HG03066 (cell line): Measurements from ENCODE around the gene TTC39B.
"Not testable (repeated sequence)": the region's sequence is repeated elsewhere in the genome, so short reads cannot be mapped to it uniquely, and the experiment has no call there.

Experiments
- ATAC-seq: cut with Tn5 transposase; IDR thresholded peaks from one replicate; pipeline ENCODE4 v1.9.1; 2021; ENCODE audit warnings: low read depth; ENCODE audit not compliant: unreplicated experiment

Gene TTC39B

DNA sequence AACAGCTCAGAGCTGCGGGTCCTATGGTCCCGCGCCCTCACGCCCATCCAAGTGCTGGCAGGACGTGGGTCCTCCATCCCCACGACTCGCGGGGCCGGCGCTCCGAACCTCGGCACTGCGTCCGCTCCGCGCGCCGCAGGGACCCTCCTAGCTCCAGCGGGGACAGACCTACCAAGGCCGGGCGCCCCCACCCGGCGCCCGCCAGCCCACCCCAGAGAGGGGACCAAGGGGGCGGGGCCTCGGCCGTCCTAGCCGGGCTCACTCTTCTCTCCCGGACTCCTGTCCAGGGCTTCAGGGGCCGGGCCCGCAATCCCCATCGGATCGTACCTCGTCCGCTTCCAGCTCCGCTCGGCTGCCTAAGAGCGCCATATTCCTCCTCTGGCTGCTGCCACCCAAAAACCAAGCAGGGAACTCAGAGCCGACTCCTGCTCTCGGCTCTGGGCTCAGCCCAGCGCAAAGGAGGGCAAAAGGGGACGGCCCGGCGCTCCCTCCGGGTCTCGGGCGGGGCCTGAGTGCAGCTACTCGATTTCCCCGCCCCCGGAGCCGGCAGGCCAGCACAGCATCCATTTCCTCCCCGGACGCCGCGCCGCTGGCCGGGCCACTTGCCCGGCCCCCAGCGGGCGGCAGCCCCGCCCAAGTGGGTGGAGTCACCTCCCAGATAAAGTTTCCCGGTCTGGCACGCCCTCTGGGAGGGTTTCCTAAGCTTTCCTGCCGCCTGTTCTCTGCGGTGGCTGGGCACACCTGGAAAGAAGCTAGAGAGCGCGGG, at the start of gene TTC39B:
TTC39B (minus strand) TSS at position 460 of the 766 bp plus-strand sequence; CDS start at position 369, 91 bp downstream.
- ATAC-seq: peak; percentile 91

DNA sequence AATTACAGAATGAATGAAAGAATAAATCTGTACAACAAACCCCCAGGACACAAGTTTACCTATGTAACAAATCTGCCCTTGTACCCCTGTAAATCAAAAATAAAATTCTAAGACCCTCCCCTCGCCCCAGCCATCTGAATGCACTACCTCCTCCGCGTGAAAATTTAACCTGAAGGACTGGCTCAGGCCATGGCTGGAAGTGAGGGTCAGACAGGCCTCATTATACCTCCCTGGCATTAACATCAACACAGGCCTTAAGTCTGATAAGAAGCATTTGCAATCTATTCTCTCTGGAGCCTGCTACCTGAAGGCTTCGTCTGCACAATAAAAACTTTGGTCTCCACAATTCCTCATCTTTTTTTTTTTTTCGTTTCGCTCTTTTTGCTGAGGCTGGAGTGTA, 48.7 kb upstream of the TTC39B start:
- no peak for ATAC-seq

DNA sequence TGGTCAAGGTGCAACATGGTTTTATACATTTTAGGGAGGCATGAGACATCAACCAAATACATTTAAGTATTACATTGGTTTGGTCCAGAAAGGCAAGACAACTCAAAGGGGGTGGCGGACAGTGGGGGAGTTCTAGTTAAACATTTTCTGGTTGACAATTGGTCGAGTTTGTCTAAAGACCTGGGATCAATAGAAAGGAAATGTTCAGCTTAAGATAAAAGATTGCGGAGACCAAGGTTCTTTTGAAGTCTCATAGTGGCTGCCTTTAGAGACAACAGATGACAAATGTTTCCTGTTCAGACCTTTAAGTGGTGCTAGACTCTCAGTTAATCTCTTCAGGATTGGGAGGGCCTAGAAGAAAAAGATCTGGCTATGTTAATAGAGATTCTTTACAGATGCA, 47.7 kb upstream of the TTC39B start:
- no peak for ATAC-seq

DNA sequence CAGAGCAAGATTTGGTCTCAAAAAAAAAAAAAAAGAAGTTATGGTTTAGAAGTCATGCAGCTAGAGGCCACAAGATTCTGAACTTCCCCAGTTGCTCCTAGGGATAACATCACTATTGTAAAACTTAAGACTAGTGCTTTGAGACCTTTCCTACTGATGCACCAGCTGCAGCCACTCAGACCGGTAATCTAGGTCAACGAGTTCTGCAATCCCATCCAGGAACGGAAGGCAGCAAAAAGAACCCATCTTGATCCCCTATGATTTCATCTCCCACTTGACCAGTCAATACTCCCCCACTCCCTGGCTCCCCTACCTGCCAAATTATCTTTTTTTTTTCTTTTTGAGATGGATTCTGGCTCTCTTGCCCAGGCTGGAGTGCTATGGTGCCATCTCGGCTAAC, 46.9 kb upstream of the TTC39B start:
- no peak for ATAC-seq

DNA sequence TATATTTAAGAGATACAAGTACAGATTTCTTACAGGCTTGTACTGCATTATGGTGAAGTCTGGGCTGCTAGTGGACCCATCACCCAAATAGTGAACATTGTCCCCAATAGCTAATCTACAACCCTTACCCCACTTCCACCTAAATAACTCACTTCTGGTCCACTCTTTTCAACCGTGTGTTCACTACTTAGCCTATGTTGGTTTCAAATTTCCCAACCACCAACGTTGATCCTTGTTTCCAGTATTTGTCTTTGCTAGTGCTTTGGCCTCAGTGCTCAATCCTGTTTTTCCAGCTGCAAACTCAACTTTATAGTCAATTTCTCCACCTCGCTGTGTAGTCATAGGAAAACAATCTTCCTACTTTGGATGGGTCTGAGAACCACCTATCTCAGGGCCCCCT, 45.3 kb upstream of the TTC39B start:
- ATAC-seq: no peak

DNA sequence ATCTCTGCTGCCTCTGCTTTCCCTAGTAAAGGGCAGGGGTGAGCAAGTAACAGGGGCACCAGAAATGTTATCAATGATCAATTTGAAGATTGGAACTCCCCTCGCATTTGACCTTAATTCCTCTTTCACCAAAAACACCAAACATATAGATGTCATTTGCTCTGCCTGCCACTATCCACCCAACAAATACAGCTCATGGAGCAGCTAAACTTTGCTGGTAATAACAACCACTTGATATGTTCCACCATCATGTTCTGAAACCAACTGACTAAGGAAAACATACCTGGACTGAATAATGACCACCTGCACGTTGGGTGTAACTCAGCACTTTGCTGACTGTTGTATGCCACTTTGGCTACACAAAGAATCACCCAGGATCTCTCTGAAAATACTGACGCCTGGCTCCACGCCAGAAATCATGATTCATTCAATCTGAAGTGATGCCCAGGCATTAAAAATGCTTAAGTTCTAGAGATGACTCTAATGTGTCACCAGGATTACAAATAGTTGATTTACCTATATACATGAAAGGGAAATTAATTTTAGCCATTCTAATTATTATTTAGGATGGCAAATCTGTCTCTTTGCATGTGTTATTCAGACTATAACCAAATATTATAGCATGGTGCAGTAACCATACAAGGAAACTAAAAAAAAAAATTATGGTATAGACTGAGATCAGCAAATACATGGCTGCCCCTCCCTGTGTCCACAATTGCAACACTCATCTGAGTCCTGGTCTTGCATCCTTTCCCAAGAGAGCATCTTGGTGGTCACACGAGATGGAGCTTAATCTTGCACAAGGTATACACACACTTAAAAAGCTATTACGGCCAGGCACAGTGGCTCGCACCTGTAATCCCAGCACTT, 43.1 kb upstream of the TTC39B start:
- ATAC-seq: no peak

DNA sequence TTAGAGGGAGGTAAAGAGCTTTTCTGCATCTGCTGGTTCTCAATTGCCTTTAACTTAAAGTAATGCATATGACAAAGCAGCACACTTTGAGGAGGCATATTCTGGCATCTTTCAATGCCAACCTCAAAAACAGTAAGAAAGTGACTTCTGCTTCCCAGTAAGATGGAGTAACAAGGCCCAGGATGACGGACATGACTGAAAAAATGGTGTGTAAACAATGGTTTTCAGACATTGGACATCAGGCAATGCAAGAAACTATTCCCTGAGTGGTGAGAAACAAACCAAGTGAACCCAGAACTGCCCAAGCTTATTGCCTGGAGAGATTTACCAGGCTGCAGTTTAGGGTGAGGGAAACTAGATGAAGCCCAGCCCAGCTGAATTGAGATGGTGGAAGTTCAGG, 39.8 kb upstream of the TTC39B start:
- ATAC-seq: no peak

DNA sequence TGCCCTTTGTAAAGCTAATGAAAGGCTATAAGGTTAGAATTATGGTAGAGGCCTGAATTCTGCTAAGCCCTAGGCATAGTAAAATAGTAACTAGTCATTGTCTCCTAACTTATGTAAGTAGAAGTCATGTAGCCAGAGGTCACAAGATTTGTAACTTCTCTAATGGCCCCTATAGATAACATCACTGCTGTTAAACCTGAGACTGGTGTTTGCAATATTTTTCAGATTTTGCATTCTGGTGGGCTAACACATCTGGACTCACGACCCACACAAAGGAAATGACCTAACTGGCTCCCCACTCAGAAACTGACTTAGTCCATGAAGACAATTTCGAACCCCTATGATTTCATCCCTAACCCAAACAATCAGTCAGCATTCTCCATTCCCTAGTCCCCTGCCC, 37.2 kb upstream of the TTC39B start:
- no peak for ATAC-seq

DNA sequence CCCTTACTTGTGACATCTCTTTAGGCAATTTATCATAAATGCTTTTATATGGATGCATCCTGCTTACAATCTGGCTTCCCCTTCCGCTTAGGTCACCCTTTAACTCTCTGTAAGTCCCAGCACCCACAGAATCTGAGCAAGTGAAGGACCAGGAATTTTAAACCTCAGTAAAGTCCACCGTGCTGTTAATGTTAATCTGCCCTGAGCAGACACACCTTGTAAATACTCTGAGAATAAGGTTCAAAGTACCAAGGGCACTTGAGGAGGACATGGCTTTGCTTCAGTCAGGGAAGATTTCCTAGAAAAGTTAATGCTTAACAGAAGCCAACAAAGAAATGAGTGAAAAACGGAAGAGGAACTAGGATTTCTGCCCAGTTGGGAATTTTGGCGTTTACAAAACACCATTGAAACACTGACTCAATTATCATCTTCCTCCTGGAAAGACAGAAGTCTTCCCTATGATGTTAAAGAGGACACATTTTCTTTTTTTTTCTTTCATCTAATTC, 26.4 kb upstream of the TTC39B start:
- ATAC-seq: no peak

DNA sequence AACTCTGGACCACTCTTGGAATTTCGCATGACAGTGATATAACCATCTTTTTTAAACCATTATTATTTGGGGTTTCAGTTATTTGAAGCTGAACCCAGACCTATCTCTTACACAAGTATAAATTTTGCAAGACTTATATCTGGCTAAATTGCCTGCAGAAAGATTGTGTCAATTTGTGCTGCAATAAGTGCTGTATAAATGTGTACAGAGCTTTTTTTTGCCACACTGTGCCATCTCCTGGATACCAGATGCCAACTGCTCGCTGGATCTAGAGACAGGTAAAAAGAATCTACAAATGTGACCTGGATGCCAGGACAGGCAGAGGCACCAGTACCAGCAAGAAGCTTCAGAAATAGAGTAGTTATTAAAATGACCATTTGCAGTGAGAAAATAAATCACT, 25.9 kb upstream of the TTC39B start:
- ATAC-seq: no peak

DNA sequence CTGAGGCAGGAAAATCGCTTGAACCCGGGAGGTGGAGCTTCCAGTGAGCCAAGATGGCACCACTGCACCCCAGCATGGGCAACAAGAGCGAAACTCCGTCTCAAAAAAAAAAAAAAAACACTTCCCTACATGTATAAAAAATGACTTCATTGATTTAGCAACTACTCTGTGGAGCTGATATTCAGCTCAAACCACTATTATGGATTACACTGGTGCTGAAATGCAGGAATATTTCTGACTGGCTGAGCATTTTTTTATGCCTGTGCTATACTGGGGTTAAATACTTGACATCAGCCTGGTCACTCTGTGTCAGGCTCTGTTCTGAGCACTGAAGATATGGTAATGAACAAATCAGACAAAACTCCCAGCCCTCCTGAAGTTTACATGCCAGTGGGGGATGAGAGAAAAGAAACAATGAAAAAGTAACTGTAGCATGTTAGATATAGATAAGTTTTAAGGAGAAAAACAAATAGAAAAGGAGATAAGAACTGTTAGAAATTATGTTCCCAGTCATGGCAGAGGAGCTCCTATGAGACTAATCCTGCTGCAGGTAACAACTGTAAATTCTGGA, 22.6 kb upstream of the TTC39B start:
- no peak for ATAC-seq

DNA sequence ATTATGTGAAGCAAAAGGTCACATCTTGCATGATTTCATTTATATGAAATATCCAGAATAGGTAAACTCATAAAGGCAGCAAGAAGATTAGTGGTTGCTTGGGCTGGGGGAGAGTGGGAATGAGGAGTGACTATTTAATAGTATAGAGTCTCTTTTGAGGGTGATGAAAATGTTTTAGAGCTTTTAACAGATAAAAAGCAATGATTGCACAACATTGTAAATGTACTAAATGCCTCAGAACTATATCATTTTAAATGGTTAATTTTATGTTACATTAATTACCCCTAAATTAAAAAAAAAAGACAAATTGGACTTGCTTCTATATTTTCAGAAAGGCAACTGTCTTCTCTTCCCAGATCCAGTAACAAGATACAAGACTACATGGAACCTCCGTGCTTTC, 21.9 kb upstream of the TTC39B start:
- ATAC-seq: no peak

DNA sequence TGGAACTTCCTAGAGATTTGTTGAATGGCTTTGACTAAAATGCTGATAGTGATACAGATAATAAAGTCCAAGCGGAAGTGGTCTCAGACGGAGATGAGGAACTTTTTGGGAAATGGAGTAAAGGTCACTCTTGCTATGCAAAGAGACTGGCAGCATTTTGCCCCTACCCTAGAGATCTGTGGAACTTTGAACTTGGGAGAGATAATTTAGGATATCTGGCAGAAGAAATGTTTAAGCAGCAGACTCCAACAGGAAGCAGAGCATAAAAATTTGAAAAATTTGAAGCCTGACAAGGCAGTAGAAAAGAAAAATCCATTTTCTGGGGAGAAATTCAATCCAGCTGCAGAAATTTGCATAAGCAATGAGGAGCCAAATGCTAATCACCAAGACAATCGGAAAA, 15.7 kb upstream of the TTC39B start:
- ATAC-seq: not testable (repeated sequence)

DNA sequence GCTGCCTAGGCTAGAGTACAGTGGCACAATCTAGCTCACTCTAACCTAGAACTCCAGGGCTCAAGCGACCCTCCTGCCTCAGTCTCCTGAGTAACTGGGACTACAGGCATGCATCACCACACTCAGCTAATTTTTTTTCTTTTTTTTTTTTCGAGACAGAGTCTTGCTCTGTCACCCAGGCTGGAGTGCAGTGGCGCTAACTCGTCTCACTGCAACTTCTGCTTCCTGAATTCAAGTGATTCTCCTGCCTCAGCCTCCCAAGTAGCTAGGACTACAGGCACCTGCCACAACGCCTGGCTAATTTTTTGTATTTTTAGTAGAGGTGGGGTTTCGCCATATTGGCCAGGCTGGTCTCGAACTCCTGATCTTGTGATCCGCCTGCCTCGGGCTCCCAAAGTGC, 12.6 kb upstream of the TTC39B start:
- not testable (repeated sequence) for ATAC-seq

DNA sequence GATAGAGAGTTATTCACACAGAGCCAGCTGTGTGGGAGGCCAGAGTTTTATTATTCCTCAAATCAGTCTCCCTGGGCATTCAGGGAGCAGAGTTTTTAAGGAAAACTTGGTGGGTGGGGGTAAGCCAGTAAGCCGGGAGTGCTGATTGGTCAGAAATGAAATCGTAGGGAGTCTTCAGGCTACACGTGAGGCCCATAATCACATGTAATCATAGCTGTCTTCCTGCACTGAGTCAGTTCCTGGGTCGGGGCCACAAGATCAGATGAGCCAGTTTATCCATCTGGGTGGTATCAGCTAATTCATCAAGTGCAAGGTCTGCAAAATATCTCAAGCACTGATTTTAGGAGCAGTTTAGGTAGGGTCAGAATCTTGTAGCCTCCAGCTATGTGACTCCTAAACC, 10.8 kb upstream of the TTC39B start:
- ATAC-seq: no peak

DNA sequence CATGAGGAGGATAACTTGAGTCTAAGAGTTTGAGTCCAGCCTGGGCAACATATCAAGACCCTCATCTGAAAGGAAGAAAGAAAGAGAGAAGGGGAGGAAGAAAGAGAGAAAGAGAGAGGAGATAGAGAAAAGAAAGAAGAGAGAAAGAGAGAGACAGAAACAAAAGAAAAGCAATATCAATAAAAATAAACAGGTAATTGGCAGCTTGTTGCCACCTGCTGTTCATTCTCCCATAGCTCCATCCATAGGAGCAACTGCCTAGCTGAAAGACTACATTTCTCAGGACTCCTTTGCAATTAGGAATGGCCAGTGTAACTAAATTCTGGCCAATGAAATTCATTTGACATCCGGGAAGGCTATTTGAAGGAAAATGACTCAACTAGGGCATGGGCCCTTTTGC, 4.6 kb upstream of the TTC39B start:
- no peak for ATAC-seq

DNA sequence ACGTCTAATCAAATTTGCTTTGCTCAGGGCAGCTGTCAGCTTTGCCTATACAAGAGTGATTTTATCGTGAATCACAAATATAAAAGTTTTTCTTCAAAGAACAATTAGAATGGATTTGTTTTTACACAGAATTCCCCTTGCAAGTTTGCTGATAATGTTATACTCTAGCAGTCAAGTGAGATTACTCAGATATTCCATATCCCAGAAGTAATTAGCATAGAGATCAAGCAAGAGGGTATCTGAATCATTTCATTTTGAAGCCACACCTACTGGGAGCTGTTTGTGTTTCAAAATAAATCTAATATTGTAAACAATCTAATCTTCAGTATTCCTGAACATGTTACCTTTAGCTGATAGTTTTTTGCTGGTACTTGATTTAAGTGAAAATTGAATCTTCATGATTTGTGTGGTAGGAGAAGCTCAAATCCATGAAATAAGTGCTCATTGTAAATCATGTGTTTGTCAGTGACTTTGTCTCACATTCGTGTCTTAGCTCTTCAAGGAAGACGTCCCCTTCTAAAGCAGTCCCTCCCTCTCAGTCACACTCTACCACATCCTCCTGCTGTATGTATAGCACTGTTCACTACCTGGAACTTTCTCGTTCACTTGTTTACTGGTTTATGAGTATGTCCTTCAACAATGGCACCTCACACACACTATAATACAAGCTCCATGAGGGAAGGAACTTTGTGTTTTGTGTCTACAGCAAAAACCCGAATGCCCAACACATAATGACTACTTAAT, 3.3 kb upstream of the TTC39B start:
- no peak for ATAC-seq

DNA sequence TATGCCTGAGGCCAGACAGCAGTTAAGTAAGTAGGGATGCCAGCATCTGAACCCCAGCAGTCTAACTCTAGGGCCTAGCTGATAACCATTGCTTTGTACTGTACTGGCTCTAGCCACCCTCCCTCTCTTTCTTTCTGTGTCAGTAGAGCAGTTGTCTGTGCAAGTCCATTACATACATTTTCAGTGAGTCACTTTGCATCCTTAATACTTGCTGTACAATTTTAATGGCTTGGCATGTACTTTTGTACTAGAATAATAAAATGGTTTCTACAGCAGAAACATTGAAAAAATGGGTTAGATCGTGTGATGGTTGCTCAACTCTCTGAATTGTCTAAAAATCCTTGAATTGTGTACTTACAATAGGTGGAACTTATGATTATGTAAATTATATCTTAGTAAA, 1.5 kb upstream of the TTC39B start:
- ATAC-seq: no peak

DNA sequence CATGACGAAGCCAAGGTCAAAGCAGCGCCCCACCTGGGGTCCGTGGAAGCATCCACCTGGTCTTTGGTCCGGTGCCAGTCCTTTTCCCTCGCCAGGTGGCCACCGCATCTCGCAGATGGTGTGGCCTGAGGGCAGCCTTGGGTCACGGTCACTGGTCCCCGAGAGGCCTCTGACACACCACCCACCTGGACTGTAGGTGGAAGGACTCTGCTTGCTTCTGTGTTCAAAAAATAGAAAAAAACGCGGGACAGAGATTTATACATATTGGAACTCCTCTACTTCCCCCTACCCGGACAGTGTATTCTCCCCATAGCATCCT, 466 bp upstream of the TTC39B start:
- ATAC-seq: peak; percentile 24

DNA sequence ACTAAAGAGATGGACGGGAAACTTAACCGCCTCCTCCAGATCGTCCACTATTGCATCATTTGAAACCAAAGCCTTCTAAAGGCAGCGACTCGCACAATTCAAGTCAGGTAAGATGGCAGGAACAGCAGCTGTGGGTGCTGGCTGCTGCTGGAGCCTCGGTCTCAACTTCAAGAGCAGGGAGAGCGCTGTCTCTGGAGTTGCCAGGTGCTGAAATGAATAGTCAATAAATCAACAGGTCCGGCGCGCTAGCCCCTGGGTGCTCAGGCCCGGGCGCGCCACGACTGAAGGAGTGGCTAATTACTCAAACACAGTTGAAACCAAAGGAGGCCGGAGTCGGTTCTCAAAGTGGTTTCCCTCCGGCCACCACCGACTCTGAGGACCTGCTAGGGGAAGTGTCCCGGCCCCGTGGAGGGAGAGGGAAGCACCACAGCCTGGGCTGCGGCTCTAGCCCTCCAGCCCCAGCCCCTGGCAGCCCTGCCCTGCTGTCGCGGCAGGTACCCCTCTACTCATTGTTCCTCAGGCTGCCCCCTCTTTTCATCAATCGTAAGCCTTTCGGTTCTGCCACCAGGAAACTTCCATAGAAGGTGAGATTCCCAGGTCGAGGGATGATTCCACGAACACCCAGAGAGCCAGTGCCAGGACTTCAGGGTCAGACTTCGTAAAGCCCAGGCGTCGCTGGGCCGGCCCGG, 804 bp downstream of the TTC39B start:
- ATAC-seq: peak; percentile 28
